C4-2B (cell line): Measurements from ENCODE around the gene CASQ2.

Experiments
- H3K27ac ChIP-seq: fragments of 450-650 bp; 2 replicates; pipeline ENCODE4 v1.5.1; 2017
- ZFX ChIP-seq: fragments of 450-650 bp; IDR thresholded peaks from 2 replicates; pipeline ENCODE4 v1.6.1; 2017
- TF ChIP-seq, protein P1 (sequence below): fragments of 450-650 bp; conservative IDR thresholded peaks from 2 replicates; pipeline ENCODE4 v1.5.1; 2017; ENCODE audit warnings: mild to moderate bottlenecking

CASQ2 gene

DNA sequence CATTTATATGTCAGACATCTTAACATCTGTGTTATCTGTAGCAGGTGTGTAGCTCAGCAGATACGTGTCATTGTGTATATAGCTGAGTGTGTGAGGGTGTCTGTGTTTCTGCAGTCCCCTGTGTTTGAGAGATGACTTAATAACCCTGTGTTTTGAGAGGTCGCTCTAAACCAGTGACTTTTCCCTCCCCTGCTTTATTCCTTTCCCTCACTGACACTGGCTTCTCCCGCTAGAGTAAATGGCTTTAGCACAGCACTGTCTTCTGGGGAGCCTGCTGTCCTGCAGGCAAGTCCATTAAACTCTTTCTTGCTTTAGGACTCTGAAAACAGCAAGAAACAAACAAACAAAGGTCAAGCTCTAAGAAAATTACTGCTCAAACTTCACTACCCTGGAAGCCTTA lies 73.7 kb downstream of the CASQ2 start:
- TF ChIP-seq, protein P1, sequence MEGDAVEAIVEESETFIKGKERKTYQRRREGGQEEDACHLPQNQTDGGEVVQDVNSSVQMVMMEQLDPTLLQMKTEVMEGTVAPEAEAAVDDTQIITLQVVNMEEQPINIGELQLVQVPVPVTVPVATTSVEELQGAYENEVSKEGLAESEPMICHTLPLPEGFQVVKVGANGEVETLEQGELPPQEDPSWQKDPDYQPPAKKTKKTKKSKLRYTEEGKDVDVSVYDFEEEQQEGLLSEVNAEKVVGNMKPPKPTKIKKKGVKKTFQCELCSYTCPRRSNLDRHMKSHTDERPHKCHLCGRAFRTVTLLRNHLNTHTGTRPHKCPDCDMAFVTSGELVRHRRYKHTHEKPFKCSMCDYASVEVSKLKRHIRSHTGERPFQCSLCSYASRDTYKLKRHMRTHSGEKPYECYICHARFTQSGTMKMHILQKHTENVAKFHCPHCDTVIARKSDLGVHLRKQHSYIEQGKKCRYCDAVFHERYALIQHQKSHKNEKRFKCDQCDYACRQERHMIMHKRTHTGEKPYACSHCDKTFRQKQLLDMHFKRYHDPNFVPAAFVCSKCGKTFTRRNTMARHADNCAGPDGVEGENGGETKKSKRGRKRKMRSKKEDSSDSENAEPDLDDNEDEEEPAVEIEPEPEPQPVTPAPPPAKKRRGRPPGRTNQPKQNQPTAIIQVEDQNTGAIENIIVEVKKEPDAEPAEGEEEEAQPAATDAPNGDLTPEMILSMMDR, result no peak
- TF ChIP-seq ZFX, result no peak
- H3K27ac ChIP-seq, result no peak overlapping the region

DNA sequence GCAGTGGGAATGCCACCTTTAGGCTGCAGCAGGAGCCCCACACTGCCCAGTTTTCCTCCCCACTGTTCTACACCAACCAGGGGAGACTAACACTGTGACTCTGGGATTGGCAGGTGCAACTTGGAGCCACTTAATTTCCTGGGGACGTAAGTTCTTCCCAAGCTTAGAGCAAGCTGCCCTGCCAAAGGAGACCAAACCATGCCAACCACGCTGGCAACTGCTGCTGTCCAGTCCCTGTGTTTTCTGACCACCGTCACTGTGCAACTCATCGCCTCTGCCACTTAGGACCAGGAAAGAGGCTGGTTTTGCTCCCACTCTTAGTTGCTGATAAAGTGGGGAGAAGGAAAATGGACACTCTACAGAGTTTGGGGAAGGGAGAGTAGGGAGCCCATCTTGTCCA lies 76.3 kb downstream of the CASQ2 start:
- no peak for TF ChIP-seq ZFX
- TF ChIP-seq, protein P1, result no peak
- no peak overlapping the region for H3K27ac ChIP-seq

DNA sequence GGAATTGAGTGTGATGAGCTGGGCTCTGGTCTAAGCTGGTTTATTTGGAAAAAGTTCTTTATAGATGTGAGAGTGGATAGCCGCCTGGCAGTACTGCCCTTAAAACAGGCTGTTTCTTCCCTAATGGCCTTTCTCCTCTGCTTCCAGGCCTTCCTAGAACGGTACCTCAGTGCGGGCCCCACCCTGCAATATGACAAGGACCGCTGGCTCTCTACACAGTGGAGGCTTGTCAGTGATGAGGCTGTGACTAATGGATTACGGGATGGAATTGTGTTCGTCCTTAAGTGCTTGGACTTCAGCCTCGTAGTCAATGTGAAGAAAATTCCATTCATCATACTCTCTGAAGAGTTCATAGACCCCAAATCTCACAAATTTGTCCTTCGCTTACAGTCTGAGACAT lies 77.5 kb downstream of the CASQ2 start:
- H3K27ac ChIP-seq, result no peak overlapping the region
- TF ChIP-seq, protein P1, result no peak
- no peak for TF ChIP-seq ZFX

DNA sequence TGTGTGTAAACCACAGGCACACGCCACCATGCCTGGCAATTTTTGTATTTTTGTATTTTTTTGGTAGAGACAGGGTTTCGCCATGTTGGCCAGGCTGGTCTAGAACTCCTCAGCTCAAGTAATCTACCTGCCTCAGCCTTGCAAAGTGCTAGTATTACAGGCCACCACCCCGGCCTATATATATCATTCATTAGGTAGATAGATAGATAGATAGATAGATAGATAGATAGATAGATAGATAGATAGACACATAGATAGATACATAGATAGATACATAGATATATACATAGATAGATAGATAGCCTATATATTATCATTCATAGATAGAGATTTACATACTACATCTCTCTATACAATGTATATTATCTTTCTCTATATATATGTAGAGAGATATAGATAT lies 80.8 kb downstream of the CASQ2 start:
- no peak overlapping the region for H3K27ac ChIP-seq
- TF ChIP-seq, protein P1, result no peak
- TF ChIP-seq ZFX, result no peak

DNA sequence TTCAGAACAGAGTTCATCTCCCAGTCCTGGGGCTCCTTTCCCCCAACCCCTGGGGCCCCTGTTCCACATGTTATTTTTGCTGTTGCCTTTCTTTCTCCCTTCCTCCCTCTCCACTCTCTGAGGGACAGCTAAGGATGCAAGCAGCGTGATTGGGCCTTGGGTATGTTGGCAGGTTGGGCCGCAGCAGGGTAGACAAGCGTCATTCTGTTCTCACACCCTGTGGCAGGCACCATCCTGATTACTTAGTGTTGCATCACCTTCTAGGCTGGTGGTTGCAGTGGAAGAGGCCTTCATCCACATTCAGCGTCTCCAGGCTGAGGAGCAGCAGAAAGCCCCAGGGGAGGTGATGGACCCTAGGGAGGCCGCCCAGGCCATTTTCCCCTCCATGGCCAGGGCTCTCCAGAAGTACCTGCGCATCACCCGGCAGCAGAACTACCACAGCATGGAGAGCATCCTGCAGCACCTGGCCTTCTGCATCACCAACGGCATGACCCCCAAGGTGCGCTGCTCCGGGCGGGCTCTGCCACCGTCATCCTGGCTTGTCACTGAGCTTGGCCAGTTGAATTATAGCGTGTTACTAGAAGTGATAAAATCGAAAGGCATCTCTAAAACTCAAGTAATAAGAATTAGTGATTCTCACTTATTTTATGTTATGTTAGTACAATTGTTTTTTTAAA lies 83.3 kb downstream of the CASQ2 start:
- H3K27ac ChIP-seq, result no peak overlapping the region
- TF ChIP-seq, protein P1, result no peak
- TF ChIP-seq ZFX, result no peak

DNA sequence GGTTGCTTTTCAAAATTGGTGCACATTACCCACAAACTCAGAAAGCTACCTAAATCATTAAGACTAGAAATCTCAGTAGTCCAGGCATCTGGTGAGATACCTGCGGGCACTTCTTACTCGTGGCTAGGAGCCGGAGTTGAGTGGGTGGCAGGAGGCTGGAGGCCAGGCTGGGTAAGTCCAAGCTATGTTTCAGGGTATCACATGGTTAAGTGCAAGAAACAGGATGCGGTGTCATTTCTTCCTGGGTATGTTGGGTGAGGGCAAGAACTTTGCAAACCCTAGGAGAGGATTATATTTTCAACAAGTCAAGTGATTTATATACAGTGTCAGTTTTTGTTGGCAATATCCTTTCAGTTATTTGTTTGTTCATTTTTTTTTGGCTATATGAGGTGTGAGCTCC lies 85.7 kb downstream of the CASQ2 start:
- TF ChIP-seq, protein P1, result no peak
- no peak for TF ChIP-seq ZFX

DNA sequence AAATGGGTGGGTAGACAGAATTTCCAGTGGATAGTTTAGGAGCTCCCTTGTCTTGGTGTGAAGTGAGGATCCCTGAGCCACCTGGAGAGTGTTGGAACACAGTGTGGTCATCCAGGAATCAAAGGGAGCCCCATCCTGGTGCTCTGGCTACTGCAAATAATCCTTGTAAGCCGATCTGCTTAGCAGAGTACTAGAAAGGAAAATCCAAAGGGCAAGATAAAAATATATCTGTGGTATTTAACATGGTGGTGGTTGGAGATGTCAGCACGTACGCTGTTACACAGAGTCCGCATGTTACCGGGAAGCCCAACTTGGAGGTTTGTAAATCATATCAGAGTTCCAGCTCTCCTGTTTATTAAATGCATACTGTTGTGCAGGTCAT lies 87.8 kb downstream of the CASQ2 start:
- TF ChIP-seq, protein P1, result no peak
- TF ChIP-seq ZFX, result no peak
- H3K27ac ChIP-seq, result no peak overlapping the region

More for the DNA sequence above, 85.7 kb downstream of the CASQ2 start:
- no peak overlapping the region for H3K27ac ChIP-seq
